ENCODE measurements around the gene ROS1. TPM values are rescaled to one million over a fixed set of nuclear protein-coding genes. Genes with fewer than 3 reads are reported as not detected.

ROS1 gene
- total RNA-seq, 2 donors from 2014 or later = not detected

- DNase-seq (no peak), ATAC-seq (replicated peaks in 1 of 2) (no peak)
- Mint-ChIP-seq H3K36me3 (ENCODE audit: insufficient read depth in 2 of 2) (no peaks in the 10 kb centered on the region), H3K4me3 (no peak overlapping the region), H3K9me3 (no peaks in the 10 kb centered on the region), H3K4me1 (ENCODE audit: low read depth) (no peaks in the 10 kb centered on the region), H3K27me3 (ENCODE audit: low read depth) (peaks cover 7% of the 10 kb centered on the region), H3K27ac (no peak overlapping the region)
Measured at GRCh38 chr6:117346142-117346930, 79.4 kb downstream of the ROS1 start.

DNA sequence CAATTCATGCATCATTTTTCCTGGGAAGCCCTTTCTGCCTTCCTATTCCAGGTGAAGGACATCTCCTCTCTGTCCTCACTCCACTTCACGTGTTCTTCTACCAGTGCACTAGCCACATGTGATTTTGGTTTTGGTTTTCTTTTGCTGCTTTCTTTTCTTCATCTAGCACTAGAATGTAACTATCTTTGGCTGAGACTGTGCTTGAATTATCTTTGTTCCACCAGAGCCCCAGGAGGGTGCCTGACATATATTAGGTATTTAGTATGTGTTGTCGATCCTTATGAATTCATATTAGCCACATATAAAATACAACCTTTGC, 80.5 kb downstream of the ROS1 start:
- H3K4me1 Mint-ChIP-seq (ENCODE audit: low read depth) = no peaks in the 10 kb centered on the region
- ATAC-seq (replicated peaks in 1 of 2) (no peak), DNase-seq (no peak)
- no peaks in the 10 kb centered on the region for H3K9me3 Mint-ChIP-seq
- no peaks in the 10 kb centered on the region for H3K36me3 Mint-ChIP-seq (ENCODE audit: insufficient read depth in 2 of 2)
- peaks cover 7% of the 10 kb centered on the region for H3K27me3 Mint-ChIP-seq (ENCODE audit: low read depth)
- H3K4me3 Mint-ChIP-seq = no peak overlapping the region
- no peak overlapping the region for H3K27ac Mint-ChIP-seq

- no peak for DNase-seq
- Mint-ChIP-seq H3K9me3 (no peaks in the 10 kb centered on the region), H3K36me3 (ENCODE audit: insufficient read depth in 2 of 2) (no peaks in the 10 kb centered on the region), H3K27ac (no peak overlapping the region), H3K27me3 (ENCODE audit: low read depth) (peaks cover 13% of the 10 kb centered on the region), H3K4me3 (no peak overlapping the region), H3K4me1 (ENCODE audit: low read depth) (no peaks in the 10 kb centered on the region)
- no peak for ATAC-seq (replicated peaks in 1 of 2)
Measured at GRCh38 chr6:117344444-117345291, 81.1 kb downstream of the ROS1 start.

- no peaks in the 10 kb centered on the region for H3K9me3 Mint-ChIP-seq
- DNase-seq (no peak), ATAC-seq (replicated peaks in 1 of 2) (no peak)
- no peaks in the 10 kb centered on the region for H3K4me1 Mint-ChIP-seq (ENCODE audit: low read depth)
- no peak overlapping the region for H3K27ac Mint-ChIP-seq
- peaks cover 32% of the 10 kb centered on the region for H3K27me3 Mint-ChIP-seq (ENCODE audit: low read depth)
- H3K4me3 Mint-ChIP-seq = no peak overlapping the region
- H3K36me3 Mint-ChIP-seq (ENCODE audit: insufficient read depth in 2 of 2) = no peaks in the 10 kb centered on the region
Measured at GRCh38 chr6:117338567-117338966, 87.2 kb downstream of the ROS1 start.

GRCh38 chr6:117329926-117330325, 95.8 kb downstream of the ROS1 start:
- Mint-ChIP-seq H3K27me3 (ENCODE audit: low read depth) (peaks cover 19% of the 10 kb centered on the region), H3K27ac (no peak overlapping the region), H3K4me3 (no peak overlapping the region), H3K36me3 (ENCODE audit: insufficient read depth in 2 of 2) (peaks cover 0 to 3% of the 10 kb centered on the region in 2 donors), H3K4me1 (ENCODE audit: low read depth) (no peaks in the 10 kb centered on the region), H3K9me3 (peaks cover 4 to 11% of the 10 kb centered on the region in 2 donors)
- ATAC-seq (replicated peaks in 1 of 2) (no peak), DNase-seq (no peak)

- H3K36me3 Mint-ChIP-seq (ENCODE audit: insufficient read depth in 2 of 2) = peaks cover 0 to 3% of the 10 kb centered on the region in 2 donors
- peaks cover 18% of the 10 kb centered on the region for H3K27me3 Mint-ChIP-seq (ENCODE audit: low read depth)
- H3K4me3 Mint-ChIP-seq = no peak overlapping the region
- DNase-seq (no peak), ATAC-seq (replicated peaks in 1 of 2) (no peak)
- peaks cover 4 to 11% of the 10 kb centered on the region in 2 donors for H3K9me3 Mint-ChIP-seq
- no peak overlapping the region for H3K27ac Mint-ChIP-seq
- no peaks in the 10 kb centered on the region for H3K4me1 Mint-ChIP-seq (ENCODE audit: low read depth)
Measured at GRCh38 chr6:117328500-117328899, 97.2 kb downstream of the ROS1 start.

DNA sequence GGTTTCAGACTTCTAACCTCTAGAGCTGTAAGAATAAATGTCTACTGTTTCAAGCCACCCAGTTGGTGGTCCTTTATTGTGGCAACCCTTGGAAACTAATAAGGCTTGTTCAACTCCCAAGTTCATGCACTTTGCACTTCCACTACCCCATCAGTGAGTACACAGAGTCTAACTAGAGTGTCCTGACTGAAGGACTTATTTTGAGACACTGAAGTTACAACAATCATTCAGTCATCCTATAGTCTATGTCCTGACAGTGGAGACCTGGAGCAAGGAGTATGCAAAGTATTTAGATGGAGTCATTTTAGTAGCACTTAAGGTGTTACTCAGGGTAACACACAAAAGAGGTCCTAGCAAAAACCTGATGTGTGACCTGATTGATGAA, 97.7 kb downstream of the ROS1 start:
- Mint-ChIP-seq H3K36me3 (ENCODE audit: insufficient read depth in 2 of 2) (peaks cover 0 to 3% of the 10 kb centered on the region in 2 donors), H3K4me3 (no peak overlapping the region), H3K27ac (no peak overlapping the region), H3K4me1 (ENCODE audit: low read depth) (no peaks in the 10 kb centered on the region), H3K9me3 (peaks cover 4 to 11% of the 10 kb centered on the region in 2 donors), H3K27me3 (ENCODE audit: low read depth) (peaks cover 18% of the 10 kb centered on the region)
- DNase-seq = no peak
- ATAC-seq (replicated peaks in 1 of 2) = no peak

GRCh38 chr6:117327149-117328004, 98.4 kb downstream of the ROS1 start:
- DNase-seq (no peak), ATAC-seq (replicated peaks in 1 of 2) (no peak)
- Mint-ChIP-seq H3K9me3 (peaks cover 3 to 7% of the 10 kb centered on the region in 2 donors), H3K27ac (no peak overlapping the region), H3K4me1 (ENCODE audit: low read depth) (no peaks in the 10 kb centered on the region), H3K4me3 (no peak overlapping the region), H3K27me3 (ENCODE audit: low read depth) (peaks cover 12% of the 10 kb centered on the region), H3K36me3 (ENCODE audit: insufficient read depth in 2 of 2) (peaks cover 0 to 2% of the 10 kb centered on the region in 2 donors)

DNA sequence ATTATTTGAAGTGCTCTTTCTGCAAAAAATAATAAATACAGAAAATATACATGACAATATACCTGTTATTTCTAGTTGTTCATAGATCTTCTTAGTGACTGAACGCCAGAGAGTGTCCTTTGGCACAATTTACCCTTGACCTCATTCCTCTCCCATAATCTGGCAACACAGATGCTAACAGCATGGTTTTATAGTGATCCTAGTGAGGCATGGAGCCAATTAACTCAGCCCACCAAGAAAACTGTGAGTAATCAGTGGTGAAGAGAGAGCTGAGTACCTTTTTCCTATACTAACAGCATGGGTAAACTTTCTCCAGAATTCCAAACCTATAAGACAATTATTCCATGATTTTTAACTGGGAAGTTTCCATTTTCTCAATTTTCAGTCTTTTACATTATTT, 99.3 kb downstream of the ROS1 start:
- Mint-ChIP-seq H3K4me3 (no peak overlapping the region), H3K27ac (no peak overlapping the region), H3K27me3 (ENCODE audit: low read depth) (peaks cover 12% of the 10 kb centered on the region), H3K9me3 (peaks cover 0 to 4% of the 10 kb centered on the region in 2 donors), H3K4me1 (ENCODE audit: low read depth) (no peaks in the 10 kb centered on the region), H3K36me3 (ENCODE audit: insufficient read depth in 2 of 2) (no peaks in the 10 kb centered on the region)
- ATAC-seq (replicated peaks in 1 of 2) (no peak), DNase-seq (no peak)

DNA sequence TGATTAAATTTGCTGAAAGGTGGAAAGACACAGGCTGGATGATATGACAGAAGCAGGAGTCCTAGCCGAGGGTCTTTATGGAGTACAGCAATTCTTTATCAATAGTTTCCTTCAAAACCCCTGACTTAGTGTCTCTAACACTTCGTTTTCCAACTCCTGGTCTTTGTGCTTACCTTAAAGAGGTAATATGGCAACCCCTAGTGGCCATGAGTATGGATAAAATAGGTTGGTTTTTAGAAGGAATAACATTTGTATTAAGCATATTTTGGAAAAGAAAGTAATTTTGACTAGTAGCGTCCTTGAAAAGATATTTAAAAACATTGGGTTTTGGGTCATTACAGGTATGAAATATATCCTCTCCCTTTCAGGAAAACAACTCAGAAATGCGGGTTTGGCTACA, 108.5 kb downstream of the ROS1 start:
- ATAC-seq (replicated peaks in 1 of 2) (no peak), DNase-seq (no peak)
- Mint-ChIP-seq H3K4me1 (ENCODE audit: low read depth) (no peaks in the 10 kb centered on the region), H3K27me3 (ENCODE audit: low read depth) (peaks cover 11% of the 10 kb centered on the region), H3K4me3 (no peak overlapping the region), H3K36me3 (ENCODE audit: insufficient read depth in 2 of 2) (no peaks in the 10 kb centered on the region), H3K9me3 (no peaks in the 10 kb centered on the region), H3K27ac (no peak overlapping the region)

- ATAC-seq (replicated peaks in 1 of 2) = no peak
- no peaks in the 10 kb centered on the region for H3K9me3 Mint-ChIP-seq
- DNase-seq = no peak
- H3K36me3 Mint-ChIP-seq (ENCODE audit: insufficient read depth in 2 of 2) = no peaks in the 10 kb centered on the region
- H3K4me3 Mint-ChIP-seq = no peak overlapping the region
- H3K27me3 Mint-ChIP-seq (ENCODE audit: low read depth) = peaks cover 25% of the 10 kb centered on the region
- no peaks in the 10 kb centered on the region for H3K4me1 Mint-ChIP-seq (ENCODE audit: low read depth)
- no peak overlapping the region for H3K27ac Mint-ChIP-seq
Measured at GRCh38 chr6:117311726-117312125, 114.0 kb downstream of the ROS1 start.

DNA sequence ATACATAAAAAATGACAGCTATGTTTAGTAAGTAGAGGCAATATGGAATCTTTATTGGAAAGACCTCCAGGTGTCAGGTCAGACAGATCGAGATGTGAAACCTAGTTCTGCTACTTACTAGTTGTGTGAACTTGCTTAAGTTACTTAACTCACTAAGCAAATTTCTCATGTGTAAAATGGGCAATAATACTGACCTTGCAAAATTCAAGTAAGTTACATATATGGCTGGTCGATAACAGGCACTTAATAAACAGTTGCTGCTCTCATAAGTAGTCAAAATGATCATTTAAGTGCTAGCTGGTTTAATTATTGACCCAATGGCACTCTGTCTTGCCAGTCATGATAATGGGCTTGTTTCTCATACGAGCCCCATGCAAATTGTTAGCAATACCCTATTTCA, 114.4 kb downstream of the ROS1 start:
- H3K4me3 Mint-ChIP-seq = no peak overlapping the region
- H3K27me3 Mint-ChIP-seq (ENCODE audit: low read depth) = peaks cover 21% of the 10 kb centered on the region
- H3K27ac Mint-ChIP-seq = no peak overlapping the region
- H3K9me3 Mint-ChIP-seq = no peaks in the 10 kb centered on the region
- H3K36me3 Mint-ChIP-seq (ENCODE audit: insufficient read depth in 2 of 2) = no peaks in the 10 kb centered on the region
- ATAC-seq (replicated peaks in 1 of 2) (no peak), DNase-seq (no peak)
- no peaks in the 10 kb centered on the region for H3K4me1 Mint-ChIP-seq (ENCODE audit: low read depth)

GRCh38 chr6:117309611-117310010, 116.1 kb downstream of the ROS1 start:
- H3K9me3 Mint-ChIP-seq = no peaks in the 10 kb centered on the region
- H3K27ac Mint-ChIP-seq = no peak overlapping the region
- H3K36me3 Mint-ChIP-seq (ENCODE audit: insufficient read depth in 2 of 2) = no peaks in the 10 kb centered on the region
- H3K4me1 Mint-ChIP-seq (ENCODE audit: low read depth) = no peaks in the 10 kb centered on the region
- no peak for ATAC-seq (replicated peaks in 1 of 2)
- peaks cover 19% of the 10 kb centered on the region for H3K27me3 Mint-ChIP-seq (ENCODE audit: low read depth)
- no peak for DNase-seq
- no peak overlapping the region for H3K4me3 Mint-ChIP-seq
